GM12878 (cell line): ENCODE measurements around the gene PRKAG2. TPM values are rescaled to one million over a fixed set of nuclear protein-coding genes. Genes with fewer than 3 reads are reported as not detected.

Source experiments
- ATAC-seq: fragments of 200-7000 bp; cut with Tn5 transposase; 3 replicates; pipeline ENCODE4 v1.9.1; 2020; ENCODE audit warnings: mild to moderate bottlenecking, moderate library complexity
- BruUV-seq: library from RNA; stranded (reverse); fragments of 400-500 nt; replicated peaks from 2 replicates; lab custom pipeline; 2021; lab: Mats Ljungman, UMichigan
- CTCF ChIA-PET: fragments of 300-600 bp; sonication (Branson Sonifier 250); formaldehyde crosslinking; extraction: SDS; loops from one replicate; lab custom pipeline; 2021; ENCODE audit warnings: inconsistent platforms; lab: Yijun Ruan, JAX
- POLR2A ChIA-PET: fragments of 350-600 bp; formaldehyde crosslinking; extraction: SDS; loops from one replicate; lab custom pipeline; 2021; ENCODE audit warnings: inconsistent platforms; lab: Charles Lee
- RAD21 ChIA-PET: fragments of 300-600 bp; sonication (Branson Sonifier 250); formaldehyde crosslinking; loops from one replicate; lab custom pipeline; 2023; ENCODE audit warnings: antibody characterized with exemption; ENCODE audit not compliant: unreplicated experiment; lab: Charles Lee
- SMC1A ChIA-PET: fragments of 300-600 bp; sonication (Branson Sonifier 250); formaldehyde crosslinking; loops from one replicate; lab custom pipeline; 2023; ENCODE audit not compliant: unreplicated experiment, uncharacterized antibody; lab: Charles Lee
- DNase-seq: peaks from one replicate; pipeline ENCODE4 v3.0.0-alpha.2; 2011; ENCODE audit warnings: low read depth, low spot score
- FAIRE-seq: peaks from 3 replicates; lab custom pipeline; 2011; peaks lifted over from hg19 to GRCh38; lab: Jason Lieb, UNC
- H2AFZ ChIP-seq: 2 replicates; pipeline ENCODE4 v1.6.0; 2011; ENCODE audit warnings: low read depth, low read length, control low read depth; ENCODE audit not compliant: control insufficient read depth
- H3K27ac ChIP-seq: 2 replicates; pipeline ENCODE4 v1.5.1; 2011; ENCODE audit warnings: control low read depth; ENCODE audit not compliant: control insufficient read depth, insufficient read depth
- H3K27me3 ChIP-seq, 2 experiments: replicated peaks in 1 of 2; 2 replicates each; pipeline versions ENCODE4 v1.6.0 to v1.6.1; 2011; ENCODE audit warnings: low read length in 1 of 2; ENCODE audit not compliant: control insufficient read depth in 2 of 2, insufficient read depth in 2 of 2
- H3K36me3 ChIP-seq, 2 experiments: 2 replicates each; pipeline ENCODE4 v1.5.1; 2011; ENCODE audit warnings: low read length in 1 of 2; ENCODE audit not compliant: control insufficient read depth in 2 of 2, insufficient read depth in 2 of 2
- H3K4me1 ChIP-seq: 2 replicates; pipeline ENCODE4 v1.6.1; 2011; ENCODE audit warnings: mild to moderate bottlenecking, low read length, moderate library complexity, mixed read lengths; ENCODE audit not compliant: control insufficient read depth, insufficient read depth
- H3K4me2 ChIP-seq: 2 replicates; pipeline ENCODE4 v1.6.0; 2011; ENCODE audit warnings: control low read depth; ENCODE audit not compliant: control insufficient read depth, insufficient read depth
- H3K4me3 ChIP-seq: fragments of 200-600 bp; sonication (generic); 2 replicates; pipeline ENCODE4 v1.5.1; 2016
- H3K79me2 ChIP-seq: 2 replicates; pipeline ENCODE4 v1.6.0; 2011; ENCODE audit warnings: low read length; ENCODE audit not compliant: control insufficient read depth, insufficient read depth
- H3K9ac ChIP-seq: 2 replicates; pipeline ENCODE4 v1.8.0; 2011; ENCODE audit warnings: low read length, control low read depth, mixed read lengths; ENCODE audit not compliant: control insufficient read depth, insufficient read depth
- H3K9me3 ChIP-seq: replicated peaks from 3 replicates; pipeline ENCODE4 v1.5.1; 2011; ENCODE audit warnings: mild to moderate bottlenecking, low read length; ENCODE audit not compliant: control insufficient read depth, insufficient read depth
- H4K20me1 ChIP-seq: 2 replicates; pipeline ENCODE4 v1.6.0; 2011; ENCODE audit not compliant: control insufficient read depth, insufficient read depth
- EED ChIP-seq: sonication (generic); IDR thresholded peaks from 2 replicates; pipeline ENCODE4 v1.6.1; 2016; ENCODE audit warnings: antibody characterized with exemption, low read depth
- FOXM1 ChIP-seq: IDR thresholded peaks from 2 replicates; pipeline ENCODE4 v1.6.1; 2012; ENCODE audit warnings: low read depth, mild to moderate bottlenecking, inconsistent platforms, low read length, moderate library complexity
- GABPA ChIP-seq: IDR thresholded peaks from 2 replicates; pipeline ENCODE4 v1.6.1; 2014; ENCODE audit warnings: antibody characterized with exemption, low read depth, mild to moderate bottlenecking, inconsistent platforms
- NR2C1 ChIP-seq: fragments of 450-650 bp; IDR thresholded peaks from 2 replicates; pipeline ENCODE4 v1.6.1; 2017; ENCODE audit warnings: antibody characterized with exemption, mild to moderate bottlenecking, moderate library complexity
- PAX8 ChIP-seq: fragments of 450-650 bp; IDR thresholded peaks from 2 replicates; pipeline ENCODE4 v1.6.1; 2017; ENCODE audit warnings: mild to moderate bottlenecking, moderate library complexity
- SMAD1 ChIP-seq: fragments of 450-650 bp; IDR thresholded peaks from 2 replicates; pipeline ENCODE4 v1.6.1; 2018; ENCODE audit warnings: mild to moderate bottlenecking, low read depth; ENCODE audit not compliant: partially characterized antibody
- SMAD5 ChIP-seq: IDR thresholded peaks from 2 replicates; pipeline ENCODE4 v1.6.1; 2016; ENCODE audit warnings: antibody characterized with exemption, low read depth
- SUPT20H ChIP-seq: IDR thresholded peaks from 2 replicates; pipeline ENCODE4 v1.6.1; 2011; ENCODE audit warnings: low read depth, mild to moderate bottlenecking, low read length, moderate library complexity, borderline replicate concordance; ENCODE audit not compliant: control insufficient read depth
- TARDBP ChIP-seq: IDR thresholded peaks from 2 replicates; pipeline ENCODE4 v1.6.1; 2016; ENCODE audit warnings: borderline replicate concordance
- WGBS: methylation state at CpG from one replicate; pipeline ENCODE4 v1.1.6; 2016; ENCODE audit warnings: low lambda C conversion rate; ENCODE audit not compliant: insufficient replicate concordance, insufficient coverage; ENCODE audit errors: missing lambda C conversion rate; 5-methylcytosine and 5-hydroxymethylcytosine counted together
- in situ Hi-C: fragments of 300-500 bp; cut with MboI; formaldehyde crosslinking; loops from 9 replicates; pipeline ENCODE4 v1.14.3; 2018; ENCODE audit warnings: mixed read lengths
- intact Hi-C: fragments of 100-400 bp; cut with micrococcal nuclease; formaldehyde crosslinking; loops from one replicate; pipeline ENCODE4 v1.14.2; 2022; ENCODE audit not compliant: unreplicated experiment
- polyA plus RNA-seq, 11 experiments: library from polyadenylated mRNA; depleted of rRNA in 4 of 11; unstranded in 6 of 11; stranded (reverse) in 5 of 11; fragments of >200 nt; fragmentation: Nextera tagmentation in 4 of 11; fragmentation: Illumina TruSeq in 1 of 11; extraction: Ambion mirVana in 4 of 11; extraction: Trizol in 1 of 11; gene quantifications; 1 replicate in 1 of 11; 2 replicates in 10 of 11; pipeline versions ENCODE4 v1.2.1 to v1.2.3, GENCODE V29; 2011 to 2016; ENCODE audit warnings: inconsistent platforms in 2 of 11, missing spikeins in 2 of 11, low read depth in 1 of 11
- total RNA-seq, 4 experiments: library from RNA; depleted of rRNA in 3 of 4; stranded (reverse); fragments of >200 nt in 3 of 4; fragmentation: Illumina TruSeq in 1 of 4; extraction: Trizol in 1 of 4; gene quantifications; 2 replicates each; pipeline versions ENCODE4 v1.2.1 to v1.2.3, GENCODE V29; 2013 to 2021
- TF ChIP-seq, protein P1 (sequence below): fragments of 450-650 bp; IDR thresholded peaks from 2 replicates; pipeline ENCODE4 v1.6.1; 2018; ENCODE audit warnings: borderline replicate concordance, mild to moderate bottlenecking; ENCODE audit not compliant: partially characterized antibody
- TF ChIP-seq, protein P2 (sequence below): fragments of 450-650 bp; IDR thresholded peaks from 2 replicates; pipeline ENCODE4 v1.6.1; 2017; ENCODE audit warnings: mild to moderate bottlenecking, moderate library complexity
- TF ChIP-seq, protein P3 (sequence below): fragments of 150-350 bp; IDR thresholded peaks from 2 replicates; pipeline ENCODE4 v1.6.1; 2016; ENCODE audit warnings: low read depth, low read length

The PRKAG2 gene
- total and polyA plus RNA-seq, 10 of the 15 experiments (the other 5 are each of a cell fraction or from before 2014, with no cell fraction given): 3.4 to 8.9 (median 6.8) TPM

DNA sequence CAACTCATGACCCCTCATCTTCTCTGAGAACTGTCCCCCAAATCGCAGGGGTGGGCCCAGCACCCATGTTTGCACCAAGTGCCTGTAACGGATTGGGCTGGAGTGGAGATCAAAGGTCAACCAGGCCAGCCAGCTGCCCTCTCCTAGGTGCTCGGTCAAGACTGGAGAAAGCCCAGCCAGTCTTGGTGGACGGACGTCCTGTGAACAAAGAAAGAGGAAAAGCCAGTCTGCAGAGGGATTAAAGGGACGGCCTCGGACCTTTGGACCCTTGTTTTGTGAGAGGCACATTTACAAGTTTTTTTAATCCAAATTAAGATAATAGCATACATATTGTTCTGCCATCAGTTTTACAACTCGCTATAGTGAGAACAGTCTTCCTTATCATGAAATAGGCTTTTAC, 47.6 kb upstream of the PRKAG2 start (continued):
- TF ChIP-seq, protein P1, sequence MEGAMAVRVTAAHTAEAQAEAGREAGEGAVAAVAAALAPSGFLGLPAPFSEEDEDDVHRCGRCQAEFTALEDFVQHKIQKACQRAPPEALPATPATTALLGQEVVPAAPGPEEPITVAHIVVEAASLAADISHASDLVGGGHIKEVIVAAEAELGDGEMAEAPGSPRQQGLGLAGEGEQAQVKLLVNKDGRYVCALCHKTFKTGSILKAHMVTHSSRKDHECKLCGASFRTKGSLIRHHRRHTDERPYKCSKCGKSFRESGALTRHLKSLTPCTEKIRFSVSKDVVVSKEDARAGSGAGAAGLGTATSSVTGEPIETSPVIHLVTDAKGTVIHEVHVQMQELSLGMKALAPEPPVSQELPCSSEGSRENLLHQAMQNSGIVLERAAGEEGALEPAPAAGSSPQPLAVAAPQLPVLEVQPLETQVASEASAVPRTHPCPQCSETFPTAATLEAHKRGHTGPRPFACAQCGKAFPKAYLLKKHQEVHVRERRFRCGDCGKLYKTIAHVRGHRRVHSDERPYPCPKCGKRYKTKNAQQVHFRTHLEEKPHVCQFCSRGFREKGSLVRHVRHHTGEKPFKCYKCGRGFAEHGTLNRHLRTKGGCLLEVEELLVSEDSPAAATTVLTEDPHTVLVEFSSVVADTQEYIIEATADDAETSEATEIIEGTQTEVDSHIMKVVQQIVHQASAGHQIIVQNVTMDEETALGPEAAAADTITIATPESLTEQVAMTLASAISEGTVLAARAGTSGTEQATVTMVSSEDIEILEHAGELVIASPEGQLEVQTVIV: no peak
- TF ChIP-seq NR2C1 (no peak), GABPA (no peak)

GRCh38 chr7:151924001-151924400, 47.1 kb upstream of the PRKAG2 start:
- Histone ChIP-seq H4K20me1 (no peaks in the 10 kb centered on the region), H3K27ac (no peak overlapping the region), H3K9ac (no peak overlapping the region), H3K9me3 (no peaks in the 10 kb centered on the region), H3K4me2 (no peak overlapping the region), H3K27me3 (no peaks in the 10 kb centered on the region; a peak in 1 of 4 replicates), H3K79me2 (no peaks in the 10 kb centered on the region), H3K4me1 (peaks cover 7% of the 10 kb centered on the region), H3K4me3 (no peak overlapping the region), H3K36me3 (no peaks in the 10 kb centered on the region), H2AFZ (no peak overlapping the region)
- ATAC-seq (no peak), FAIRE-seq (no peak), DNase-seq (no peak)
- SMC1A ChIA-PET: no interaction called here
- intact Hi-C loops: no loop called here
- CTCF ChIA-PET: no interaction called here
- POLR2A ChIA-PET: no interaction called here
- in situ Hi-C loops: no loop called here
- RAD21 ChIA-PET: no interaction called here
- no TSS peak for BruUV-seq
- 73% methylated on average over 9 of the region's 9 CpGs for WGBS
- TF ChIP-seq EED: no peak
- no peak for TF ChIP-seq PAX8
- no peak for TF ChIP-seq SMAD5
- TF ChIP-seq, protein P2, sequence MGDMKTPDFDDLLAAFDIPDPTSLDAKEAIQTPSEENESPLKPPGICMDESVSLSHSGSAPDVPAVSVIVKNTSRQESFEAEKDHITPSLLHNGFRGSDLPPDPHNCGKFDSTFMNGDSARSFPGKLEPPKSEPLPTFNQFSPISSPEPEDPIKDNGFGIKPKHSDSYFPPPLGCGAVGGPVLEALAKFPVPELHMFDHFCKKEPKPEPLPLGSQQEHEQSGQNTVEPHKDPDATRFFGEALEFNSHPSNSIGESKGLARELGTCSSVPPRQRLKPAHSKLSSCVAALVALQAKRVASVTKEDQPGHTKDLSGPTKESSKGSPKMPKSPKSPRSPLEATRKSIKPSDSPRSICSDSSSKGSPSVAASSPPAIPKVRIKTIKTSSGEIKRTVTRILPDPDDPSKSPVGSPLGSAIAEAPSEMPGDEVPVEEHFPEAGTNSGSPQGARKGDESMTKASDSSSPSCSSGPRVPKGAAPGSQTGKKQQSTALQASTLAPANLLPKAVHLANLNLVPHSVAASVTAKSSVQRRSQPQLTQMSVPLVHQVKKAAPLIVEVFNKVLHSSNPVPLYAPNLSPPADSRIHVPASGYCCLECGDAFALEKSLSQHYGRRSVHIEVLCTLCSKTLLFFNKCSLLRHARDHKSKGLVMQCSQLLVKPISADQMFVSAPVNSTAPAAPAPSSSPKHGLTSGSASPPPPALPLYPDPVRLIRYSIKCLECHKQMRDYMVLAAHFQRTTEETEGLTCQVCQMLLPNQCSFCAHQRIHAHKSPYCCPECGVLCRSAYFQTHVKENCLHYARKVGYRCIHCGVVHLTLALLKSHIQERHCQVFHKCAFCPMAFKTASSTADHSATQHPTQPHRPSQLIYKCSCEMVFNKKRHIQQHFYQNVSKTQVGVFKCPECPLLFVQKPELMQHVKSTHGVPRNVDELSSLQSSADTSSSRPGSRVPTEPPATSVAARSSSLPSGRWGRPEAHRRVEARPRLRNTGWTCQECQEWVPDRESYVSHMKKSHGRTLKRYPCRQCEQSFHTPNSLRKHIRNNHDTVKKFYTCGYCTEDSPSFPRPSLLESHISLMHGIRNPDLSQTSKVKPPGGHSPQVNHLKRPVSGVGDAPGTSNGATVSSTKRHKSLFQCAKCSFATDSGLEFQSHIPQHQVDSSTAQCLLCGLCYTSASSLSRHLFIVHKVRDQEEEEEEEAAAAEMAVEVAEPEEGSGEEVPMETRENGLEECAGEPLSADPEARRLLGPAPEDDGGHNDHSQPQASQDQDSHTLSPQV: no peak
- TF ChIP-seq TARDBP: no peak
- no peak for TF ChIP-seq SMAD1
- TF ChIP-seq, protein P3, sequence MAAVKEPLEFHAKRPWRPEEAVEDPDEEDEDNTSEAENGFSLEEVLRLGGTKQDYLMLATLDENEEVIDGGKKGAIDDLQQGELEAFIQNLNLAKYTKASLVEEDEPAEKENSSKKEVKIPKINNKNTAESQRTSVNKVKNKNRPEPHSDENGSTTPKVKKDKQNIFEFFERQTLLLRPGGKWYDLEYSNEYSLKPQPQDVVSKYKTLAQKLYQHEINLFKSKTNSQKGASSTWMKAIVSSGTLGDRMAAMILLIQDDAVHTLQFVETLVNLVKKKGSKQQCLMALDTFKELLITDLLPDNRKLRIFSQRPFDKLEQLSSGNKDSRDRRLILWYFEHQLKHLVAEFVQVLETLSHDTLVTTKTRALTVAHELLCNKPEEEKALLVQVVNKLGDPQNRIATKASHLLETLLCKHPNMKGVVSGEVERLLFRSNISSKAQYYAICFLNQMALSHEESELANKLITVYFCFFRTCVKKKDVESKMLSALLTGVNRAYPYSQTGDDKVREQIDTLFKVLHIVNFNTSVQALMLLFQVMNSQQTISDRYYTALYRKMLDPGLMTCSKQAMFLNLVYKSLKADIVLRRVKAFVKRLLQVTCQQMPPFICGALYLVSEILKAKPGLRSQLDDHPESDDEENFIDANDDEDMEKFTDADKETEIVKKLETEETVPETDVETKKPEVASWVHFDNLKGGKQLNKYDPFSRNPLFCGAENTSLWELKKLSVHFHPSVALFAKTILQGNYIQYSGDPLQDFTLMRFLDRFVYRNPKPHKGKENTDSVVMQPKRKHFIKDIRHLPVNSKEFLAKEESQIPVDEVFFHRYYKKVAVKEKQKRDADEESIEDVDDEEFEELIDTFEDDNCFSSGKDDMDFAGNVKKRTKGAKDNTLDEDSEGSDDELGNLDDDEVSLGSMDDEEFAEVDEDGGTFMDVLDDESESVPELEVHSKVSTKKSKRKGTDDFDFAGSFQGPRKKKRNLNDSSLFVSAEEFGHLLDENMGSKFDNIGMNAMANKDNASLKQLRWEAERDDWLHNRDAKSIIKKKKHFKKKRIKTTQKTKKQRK: no peak
- no peak for TF ChIP-seq FOXM1
- no peak for TF ChIP-seq SUPT20H
